Measurements from ENCODE around the gene STRN. TPM values are rescaled to one million over a fixed set of nuclear protein-coding genes. Genes with fewer than 3 reads are reported as not detected.
"Not testable (repeated sequence)": the region's sequence is repeated elsewhere in the genome, so short reads cannot be mapped to it uniquely, and the experiment has no call there.

STRN gene
- total and polyA plus RNA-seq, 5 donors, result 7.7 to 41.1 (median 34.5) TPM

- Histone ChIP-seq H3K27ac (ENCODE audit: low read length) (no peak overlapping the region), H3K9me3 (ENCODE audit: control insufficient read depth, low read length) (no peaks in the 10 kb centered on the region), H3K4me1 (ENCODE audit: control insufficient read depth, insufficient read depth, low read length) (no peaks in the 10 kb centered on the region), H3K4me3 (ENCODE audit: low read length) (no peak overlapping the region), H3K27me3 (ENCODE audit: control insufficient read depth, insufficient read depth) (no peaks in the 10 kb centered on the region)
- no peak for ATAC-seq
- 97% methylated on average over 4 of the region's 4 CpGs for WGBS
- intact Hi-C loops (cut with DNase I), result no loop called here
- DNase-seq, result no peak
These were observed 60.1 kb downstream of the STRN start for GRCh38 chr2:36906277-36906676.

GRCh38 chr2:36904636-36905035 lies 61.7 kb downstream of the STRN start:
- DNase-seq (no peak), ATAC-seq (no peak)
- Histone ChIP-seq H3K4me3 (ENCODE audit: low read length) (no peak overlapping the region), H3K9me3 (ENCODE audit: control insufficient read depth, low read length) (no peaks in the 10 kb centered on the region), H3K4me1 (ENCODE audit: control insufficient read depth, insufficient read depth, low read length) (no peaks in the 10 kb centered on the region), H3K27ac (ENCODE audit: low read length) (no peak overlapping the region), H3K27me3 (ENCODE audit: control insufficient read depth, insufficient read depth) (no peaks in the 10 kb centered on the region)
- intact Hi-C loops (cut with DNase I), result no loop called here
- 92% methylated on average over 6 of the region's 6 CpGs for WGBS

- ATAC-seq (no peak), DNase-seq (no peak)
- intact Hi-C loops (cut with DNase I), result no loop called here
- Histone ChIP-seq H3K27ac (ENCODE audit: low read length) (no peak overlapping the region), H3K27me3 (ENCODE audit: control insufficient read depth, insufficient read depth) (no peaks in the 10 kb centered on the region), H3K4me3 (ENCODE audit: low read length) (no peak overlapping the region), H3K4me1 (ENCODE audit: control insufficient read depth, insufficient read depth, low read length) (no peaks in the 10 kb centered on the region), H3K9me3 (ENCODE audit: control insufficient read depth, low read length) (no peaks in the 10 kb centered on the region)
- WGBS, result 76% methylated on average over 5 of the region's 5 CpGs
These were observed 63.8 kb downstream of the STRN start for GRCh38 chr2:36902385-36903120.

- H3K4me3 ChIP-seq (ENCODE audit: low read length), result no peak overlapping the region
- intact Hi-C loops (cut with DNase I), result no loop called here
- ATAC-seq (no peak), DNase-seq (no peak)
- H3K27me3 ChIP-seq (ENCODE audit: control insufficient read depth, insufficient read depth), result no peaks in the 10 kb centered on the region
- H3K27ac ChIP-seq (ENCODE audit: low read length), result no peak overlapping the region
- no peaks in the 10 kb centered on the region for H3K9me3 ChIP-seq (ENCODE audit: control insufficient read depth, low read length)
- WGBS, result 71% methylated on average over 7 of the region's 7 CpGs
- peaks cover 2% of the 10 kb centered on the region for H3K4me1 ChIP-seq (ENCODE audit: control insufficient read depth, insufficient read depth, low read length)
These were observed 73.5 kb downstream of the STRN start for GRCh38 chr2:36892805-36893204.

GRCh38 chr2:36889795-36890194 lies 76.5 kb downstream of the STRN start:
- Histone ChIP-seq H3K9me3 (ENCODE audit: control insufficient read depth, low read length) (no peaks in the 10 kb centered on the region), H3K4me1 (ENCODE audit: control insufficient read depth, insufficient read depth, low read length) (peaks cover 2% of the 10 kb centered on the region), H3K27ac (ENCODE audit: low read length) (no peak overlapping the region), H3K4me3 (ENCODE audit: low read length) (no peak overlapping the region), H3K27me3 (ENCODE audit: control insufficient read depth, insufficient read depth) (no peaks in the 10 kb centered on the region)
- intact Hi-C loops (cut with DNase I), result no loop called here
- 78% methylated on average over 4 of the region's 4 CpGs for WGBS
- ATAC-seq (peak in 1 of 2 donors; percentile 18), DNase-seq (no peak)

GRCh38 chr2:36887095-36887494 lies 79.2 kb downstream of the STRN start:
- DNase-seq, result not testable (repeated sequence)

DNA sequence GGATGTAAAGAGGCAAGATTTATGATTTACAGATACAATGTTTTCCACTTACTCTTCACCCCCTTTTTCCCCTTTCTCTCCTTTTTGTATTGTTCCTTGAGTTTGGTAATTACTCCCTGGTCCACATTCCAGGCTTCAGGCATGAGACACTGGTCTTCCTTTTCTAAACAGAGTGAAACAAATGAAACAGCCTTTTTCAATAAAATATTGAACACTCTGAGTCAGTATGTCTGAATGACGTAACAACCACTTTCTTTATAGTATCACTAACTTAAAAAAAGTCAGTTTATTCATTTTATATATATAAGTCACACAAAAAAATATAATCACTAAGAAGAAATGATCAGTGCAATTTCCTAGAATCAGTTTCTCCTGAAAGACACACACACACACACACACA lies 79.7 kb downstream of the STRN start:
- no peaks in the 10 kb centered on the region for H3K9me3 ChIP-seq (ENCODE audit: control insufficient read depth, low read length)
- 89% methylated on average over 1 of the region's 1 CpG for WGBS
- H3K27ac ChIP-seq (ENCODE audit: low read length), result no peak overlapping the region
- intact Hi-C loops (cut with DNase I), result no loop called here
- no peak for ATAC-seq
- no peaks in the 10 kb centered on the region for H3K4me1 ChIP-seq (ENCODE audit: control insufficient read depth, insufficient read depth, low read length)
- no peak for DNase-seq
- H3K4me3 ChIP-seq (ENCODE audit: low read length), result no peak overlapping the region
- no peaks in the 10 kb centered on the region for H3K27me3 ChIP-seq (ENCODE audit: control insufficient read depth, insufficient read depth)

More at GRCh38 chr2:36887095-36887494, 79.2 kb downstream of the STRN start:
- intact Hi-C loops (cut with DNase I); H3K9me3 ChIP-seq (ENCODE audit: control insufficient read depth, low read length); ATAC-seq; H3K4me1 ChIP-seq (ENCODE audit: control insufficient read depth, insufficient read depth, low read length); H3K27me3 ChIP-seq (ENCODE audit: control insufficient read depth, insufficient read depth); H3K4me3 ChIP-seq (ENCODE audit: low read length); H3K27ac ChIP-seq (ENCODE audit: low read length): not testable (repeated sequence)
- 98% methylated on average over 9 of the region's 9 CpGs for WGBS

DNA sequence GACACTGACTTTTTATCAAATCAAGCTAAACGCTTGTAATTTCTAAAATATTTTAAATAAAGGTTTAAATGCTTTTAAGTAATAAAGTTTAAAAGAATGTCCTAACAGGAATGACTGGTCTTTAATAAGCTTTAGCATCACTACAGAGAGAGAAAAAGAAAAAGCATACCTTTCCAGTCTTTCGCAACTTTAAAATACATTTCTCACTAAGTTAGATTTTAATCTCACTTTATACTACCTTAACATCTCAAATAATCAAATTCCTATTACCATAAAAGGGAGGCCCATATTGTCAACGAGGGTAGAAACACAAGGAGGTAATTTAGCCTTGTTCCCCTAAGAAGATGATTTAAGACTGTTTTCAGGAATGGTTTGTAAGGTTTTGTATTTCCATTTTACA lies 80.7 kb downstream of the STRN start:
- 91% methylated on average over 3 of the region's 3 CpGs for WGBS
- Histone ChIP-seq H3K4me3 (ENCODE audit: low read length) (no peak overlapping the region), H3K27ac (ENCODE audit: low read length) (no peak overlapping the region), H3K9me3 (ENCODE audit: control insufficient read depth, low read length) (no peaks in the 10 kb centered on the region), H3K4me1 (ENCODE audit: control insufficient read depth, insufficient read depth, low read length) (no peaks in the 10 kb centered on the region), H3K27me3 (ENCODE audit: control insufficient read depth, insufficient read depth) (no peaks in the 10 kb centered on the region)
- no peak for ATAC-seq
- DNase-seq, result no peak
- intact Hi-C loops (cut with DNase I), result no loop called here

DNA sequence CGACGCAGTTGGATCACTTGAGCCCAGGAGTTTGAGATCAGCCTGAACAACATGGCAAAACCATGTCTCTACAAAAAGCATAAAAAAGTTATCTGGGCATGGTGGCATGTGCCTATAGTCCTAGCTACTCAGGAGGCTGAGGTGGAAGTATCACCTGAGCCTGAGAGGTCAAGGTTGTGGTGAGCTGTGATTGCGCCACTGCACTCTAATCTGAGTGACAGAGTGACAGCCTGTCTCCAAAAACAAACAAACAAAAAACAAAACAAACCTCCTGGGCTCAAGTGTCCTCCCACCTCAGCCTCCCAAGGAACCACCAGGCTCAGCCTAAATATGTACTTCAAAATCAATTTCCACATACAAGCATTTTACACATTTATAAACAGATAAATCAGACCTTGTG lies 83.8 kb downstream of the STRN start:
- Histone ChIP-seq H3K4me1 (ENCODE audit: control insufficient read depth, insufficient read depth, low read length) (no peaks in the 10 kb centered on the region), H3K9me3 (ENCODE audit: control insufficient read depth, low read length) (no peaks in the 10 kb centered on the region), H3K4me3 (ENCODE audit: low read length) (no peak overlapping the region), H3K27ac (ENCODE audit: low read length) (no peak overlapping the region), H3K27me3 (ENCODE audit: control insufficient read depth, insufficient read depth) (no peaks in the 10 kb centered on the region)
- intact Hi-C loops (cut with DNase I), result no loop called here
- ATAC-seq, result no peak
- no peak for DNase-seq
- WGBS, result 97% methylated on average over 3 of the region's 3 CpGs

GRCh38 chr2:36881816-36882215 lies 84.5 kb downstream of the STRN start:
- DNase-seq (no peak), ATAC-seq (no peak)
- Histone ChIP-seq H3K4me1 (ENCODE audit: control insufficient read depth, insufficient read depth, low read length) (no peaks in the 10 kb centered on the region), H3K27me3 (ENCODE audit: control insufficient read depth, insufficient read depth) (no peaks in the 10 kb centered on the region), H3K4me3 (ENCODE audit: low read length) (no peak overlapping the region), H3K27ac (ENCODE audit: low read length) (no peak overlapping the region), H3K9me3 (ENCODE audit: control insufficient read depth, low read length) (no peaks in the 10 kb centered on the region)
- intact Hi-C loops (cut with DNase I), result no loop called here
- WGBS, result 95% methylated on average over 1 of the region's 1 CpG

GRCh38 chr2:36878429-36878828 lies 87.9 kb downstream of the STRN start:
- intact Hi-C loops (cut with DNase I), result no loop called here
- 93% methylated on average over 4 of the region's 4 CpGs for WGBS
- no peaks in the 10 kb centered on the region for H3K4me1 ChIP-seq (ENCODE audit: control insufficient read depth, insufficient read depth, low read length)
- H3K9me3 ChIP-seq (ENCODE audit: control insufficient read depth, low read length), result no peaks in the 10 kb centered on the region
- no peak overlapping the region for H3K27ac ChIP-seq (ENCODE audit: low read length)
- no peak for DNase-seq
- no peak for ATAC-seq
- no peaks in the 10 kb centered on the region for H3K27me3 ChIP-seq (ENCODE audit: control insufficient read depth, insufficient read depth)
- no peak overlapping the region for H3K4me3 ChIP-seq (ENCODE audit: low read length)

All from right cardiac atrium (tissue), 5 donors.